Sciatic nerve (tissue), 2 donors: Measurements from ENCODE around the gene NUP98. TPM values are rescaled to one million over a fixed set of nuclear protein-coding genes. Genes with fewer than 3 reads are reported as not detected.

Source experiments
- ATAC-seq: fragments of 200-7000 bp; cut with Tn5 transposase; one replicate; pipeline ENCODE4 v1.9.1; 2020; ENCODE audit warnings: mild to moderate bottlenecking, moderate library complexity
- DNase-seq: peaks from one replicate; pipeline ENCODE4 v3.0.0-alpha.2; 2020; ENCODE audit warnings: low spot score
- intact Hi-C: fragments of 100-400 bp; cut with DNase I; formaldehyde crosslinking; loops from one replicate; pipeline ENCODE4 v1.14.2; 2022
- total RNA-seq: library from RNA; stranded (reverse); fragmentation: NEBNext Ultra II Directional; extraction: Animal tissue kit (Norgen Biotek cat#: 25700); gene quantifications from one replicate; pipeline ENCODE4 v1.2.1, GENCODE V29; 2021
- donor health status: DM: no; HTN: no; CAD: no.
- donor health status: DM: no; HTN: no; CAD: no.

Gene NUP98
- total RNA-seq, 1 donor from 2014 or later: 93.1 TPM

GRCh38 chr11:3700910-3701309, 96.4 kb downstream of the NUP98 start:
- DNase-seq (no peak), ATAC-seq (no peak)
- intact Hi-C loops: no loop called here

GRCh38 chr11:3700410-3700809, 96.9 kb downstream of the NUP98 start:
- DNase-seq (no peak), ATAC-seq (no peak)
- intact Hi-C loops: no loop called here

GRCh38 chr11:3686751-3687150, 110.6 kb downstream of the NUP98 start:
- intact Hi-C loops: no loop called here
- no peak for DNase-seq
- ATAC-seq: no peak

GRCh38 chr11:3685923-3686322, 111.4 kb downstream of the NUP98 start:
- intact Hi-C loops: no loop called here
- ATAC-seq (no peak), DNase-seq (no peak)

GRCh38 chr11:3684819-3685172, 112.6 kb downstream of the NUP98 start:
- DNase-seq (no peak), ATAC-seq (no peak)
- intact Hi-C loops: no loop called here

GRCh38 chr11:3684129-3684818, 113.1 kb downstream of the NUP98 start:
- intact Hi-C loops: no loop called here
- peak; percentile 62 for ATAC-seq
- no peak for DNase-seq

- intact Hi-C loops: no loop called here
- no peak for ATAC-seq
These were observed 114.3 kb downstream of the NUP98 start for GRCh38 chr11:3683039-3683438.

GRCh38 chr11:3679077-3679476, 118.3 kb downstream of the NUP98 start:
- intact Hi-C loops: no loop called here
- DNase-seq: no peak

More at GRCh38 chr11:3683039-3683438, 114.3 kb downstream of the NUP98 start:
- DNase-seq: no peak

GRCh38 chr11:3675971-3676370, 121.4 kb downstream of the NUP98 start:
- intact Hi-C loops: no loop called here
- DNase-seq (no peak), ATAC-seq (no peak)

More at GRCh38 chr11:3679077-3679476, 118.3 kb downstream of the NUP98 start:
- no peak for ATAC-seq

- intact Hi-C loops: no loop called here
- DNase-seq: no peak
- ATAC-seq: no peak
These were observed 123.2 kb downstream of the NUP98 start for GRCh38 chr11:3674189-3674588.

- DNase-seq (no peak), ATAC-seq (no peak)
- intact Hi-C loops: no loop called here
These were observed 125.8 kb downstream of the NUP98 start, which contains the start of gene CHRNA10 for GRCh38 chr11:3671334-3672254. CHRNA10 (minus strand) TSS chr11:3671384; CDS start chr11:3671312, 72 bp downstream.

- intact Hi-C loops: no loop called here
- DNase-seq (no peak), ATAC-seq (no peak)
These were observed 127.6 kb downstream of the NUP98 start for GRCh38 chr11:3669742-3670183.

GRCh38 chr11:3669128-3669527, 128.2 kb downstream of the NUP98 start:
- no peak for DNase-seq
- intact Hi-C loops: no loop called here
- ATAC-seq: no peak

- ATAC-seq: no peak
- no peak for DNase-seq
- intact Hi-C loops: no loop called here
These were observed 130.0 kb downstream of the NUP98 start for GRCh38 chr11:3667149-3668035.

- intact Hi-C loops: no loop called here
These were observed 131.3 kb downstream of the NUP98 start for GRCh38 chr11:3666023-3666530.

GRCh38 chr11:3665336-3666022, 131.9 kb downstream of the NUP98 start:
- DNase-seq (no peak), ATAC-seq (peak; percentile 68)
- intact Hi-C loops: no loop called here

More at GRCh38 chr11:3666023-3666530, 131.3 kb downstream of the NUP98 start:
- no peak for ATAC-seq
- DNase-seq: no peak

GRCh38 chr11:3664032-3664630, 133.2 kb downstream of the NUP98 start:
- DNase-seq (no peak), ATAC-seq (no peak)
- intact Hi-C loops: no loop called here

GRCh38 chr11:3662856-3663255, 134.5 kb downstream of the NUP98 start:
- DNase-seq (no peak), ATAC-seq (no peak)
- intact Hi-C loops: no loop called here
